HG02870 (cell line): ENCODE measurements around the gene ELF1.

Experiments used
- ATAC-seq: cut with Tn5 transposase; IDR thresholded peaks from one replicate; pipeline ENCODE4 v1.9.1; 2021; ENCODE audit warnings: mild to moderate bottlenecking, moderate library complexity; ENCODE audit not compliant: unreplicated experiment

Gene ELF1

GRCh38 chr13:41006978-41007743, 12.0 kb downstream of the ELF1 start:
- no peak for ATAC-seq

- ATAC-seq = no peak
Measured at GRCh38 chr13:41006306-41006705, 12.8 kb downstream of the ELF1 start.

- no peak for ATAC-seq
Measured at GRCh38 chr13:41005704-41006103, 13.4 kb downstream of the ELF1 start.

- peak; percentile 73 for ATAC-seq
Measured at GRCh38 chr13:41004875-41005693, 14.0 kb downstream of the ELF1 start.

DNA sequence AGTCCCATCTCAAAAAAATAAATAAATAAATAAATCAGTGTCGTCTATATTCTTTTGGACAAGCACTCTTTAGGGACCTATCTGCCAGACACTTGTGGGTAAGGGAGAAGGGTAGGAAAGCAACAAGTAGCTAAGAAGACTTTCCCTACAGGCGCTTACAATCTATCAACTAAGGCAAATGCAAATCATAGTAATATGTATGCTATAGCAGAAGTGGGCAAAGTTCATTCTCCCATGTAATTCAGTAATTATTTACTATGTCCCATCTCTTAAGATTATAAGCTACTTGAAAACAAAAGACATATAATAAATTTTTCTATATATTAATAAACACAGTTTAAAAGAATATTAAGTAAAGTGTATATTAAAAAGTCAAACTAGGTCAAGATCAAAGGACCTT, 16.5 kb downstream of the ELF1 start:
- ATAC-seq = no peak

- no peak for ATAC-seq
Measured at GRCh38 chr13:41001695-41002094, 17.4 kb downstream of the ELF1 start.

DNA sequence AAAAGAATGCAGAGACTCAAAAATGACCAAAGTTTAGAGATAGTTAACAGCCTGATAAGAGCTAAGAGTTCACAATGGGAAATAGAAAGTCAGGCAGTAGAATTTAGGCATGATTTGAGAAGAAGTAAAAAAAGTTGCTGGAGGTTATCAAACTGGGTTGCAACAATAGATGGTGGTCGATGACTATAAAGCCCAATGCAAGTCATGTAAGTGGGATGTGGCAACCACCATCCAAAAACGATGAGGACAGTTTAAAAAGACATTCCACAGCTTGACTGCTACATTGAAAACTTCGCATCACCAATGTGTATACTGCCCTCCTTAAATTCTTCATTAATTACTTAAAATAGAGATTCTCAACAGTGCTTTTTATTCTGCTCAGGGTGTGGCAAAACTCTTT, 19.7 kb downstream of the ELF1 start:
- no peak for ATAC-seq

- ATAC-seq = no peak
Measured at GRCh38 chr13:40996426-40997092, 22.6 kb downstream of the ELF1 start.

GRCh38 chr13:40995997-40996396, 23.1 kb downstream of the ELF1 start:
- no peak for ATAC-seq

DNA sequence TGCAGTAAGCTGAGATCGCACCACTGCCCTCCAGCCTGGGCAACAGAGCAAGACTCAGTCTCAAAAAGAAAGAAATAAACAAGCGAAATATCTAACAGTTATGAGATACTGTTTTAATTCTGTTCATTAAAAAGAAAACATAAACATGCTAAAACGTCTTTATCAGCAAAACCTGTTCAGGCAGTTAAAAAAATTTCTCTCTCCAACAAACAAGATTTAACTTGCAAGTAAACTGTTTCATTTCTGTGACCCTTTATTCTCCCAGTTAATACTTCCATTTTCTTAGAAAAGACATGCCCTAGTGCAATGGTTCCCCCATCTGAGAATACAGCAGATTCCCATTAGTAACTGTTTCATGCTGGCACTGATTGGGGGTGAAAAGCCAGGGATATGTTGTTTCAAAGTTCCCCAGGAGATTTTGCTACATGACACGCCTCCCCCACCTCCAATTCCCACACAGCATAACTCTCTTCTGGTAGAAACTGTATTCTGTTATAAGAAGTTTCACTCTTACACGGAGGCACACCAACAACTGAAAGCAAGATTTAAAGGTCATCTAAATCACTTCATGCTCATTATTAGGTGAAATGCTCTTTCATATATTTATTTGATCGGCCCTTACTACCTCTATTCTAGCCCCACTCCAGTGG, 24.4 kb downstream of the ELF1 start:
- ATAC-seq = peak; percentile 89

DNA sequence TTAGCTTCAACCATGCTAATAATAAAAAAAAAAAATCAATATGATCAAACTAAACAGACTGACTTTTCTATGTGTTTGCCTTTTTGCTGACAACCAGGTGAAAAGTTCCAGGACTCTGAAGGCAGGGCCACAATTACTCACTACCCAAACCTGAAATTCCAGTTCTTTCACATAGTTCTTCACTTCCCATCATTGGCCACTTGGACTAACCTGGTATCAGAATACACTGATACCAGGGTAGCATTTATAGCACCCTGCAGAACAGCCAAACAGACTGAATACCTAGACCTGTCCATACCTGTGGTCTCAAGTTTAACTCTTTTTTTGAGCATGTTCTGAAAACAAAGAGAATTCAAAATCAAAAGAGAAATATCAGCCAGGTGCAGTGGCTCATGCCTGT, 25.1 kb downstream of the ELF1 start:
- no peak for ATAC-seq

DNA sequence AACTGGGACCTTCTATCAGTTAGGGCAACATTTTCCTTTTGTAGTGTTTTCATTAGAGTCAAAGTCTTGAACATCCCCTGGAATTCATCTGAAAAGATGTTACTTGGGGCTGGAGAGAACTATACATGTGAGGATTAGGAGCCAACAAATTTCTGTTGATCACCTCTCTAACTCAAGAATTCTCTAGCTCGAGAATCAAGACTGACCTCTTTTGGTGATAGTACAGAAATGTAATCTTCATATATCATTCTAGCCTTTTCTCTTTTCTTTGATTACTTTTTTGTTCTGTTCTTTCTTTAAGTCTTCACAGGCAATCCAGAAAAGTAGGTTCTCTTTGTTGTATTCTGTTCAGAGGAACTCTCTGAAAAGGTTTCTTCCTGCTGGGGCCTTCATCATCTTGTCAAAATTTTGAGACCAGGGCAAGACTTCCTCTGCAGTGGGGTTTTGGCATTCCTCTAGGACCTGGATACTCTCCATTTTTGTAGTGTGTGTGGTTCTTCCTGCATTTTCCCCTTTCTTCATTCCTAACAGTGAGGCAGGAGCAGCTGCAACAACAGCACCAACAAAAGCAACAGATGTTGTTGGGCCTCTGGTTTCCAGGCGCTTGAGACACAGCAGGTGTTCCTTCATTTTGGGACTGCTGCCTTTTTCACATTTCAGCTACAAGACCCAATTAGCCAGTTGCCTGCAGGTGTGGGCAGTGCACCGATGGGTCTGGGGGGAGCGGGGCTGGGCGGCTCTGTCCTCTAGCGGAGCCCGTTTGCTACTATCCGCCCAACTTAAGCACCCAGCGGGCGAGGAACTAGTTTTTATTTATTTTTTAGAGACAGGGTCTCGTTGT, 26.2 kb downstream of the ELF1 start:
- ATAC-seq = no peak

DNA sequence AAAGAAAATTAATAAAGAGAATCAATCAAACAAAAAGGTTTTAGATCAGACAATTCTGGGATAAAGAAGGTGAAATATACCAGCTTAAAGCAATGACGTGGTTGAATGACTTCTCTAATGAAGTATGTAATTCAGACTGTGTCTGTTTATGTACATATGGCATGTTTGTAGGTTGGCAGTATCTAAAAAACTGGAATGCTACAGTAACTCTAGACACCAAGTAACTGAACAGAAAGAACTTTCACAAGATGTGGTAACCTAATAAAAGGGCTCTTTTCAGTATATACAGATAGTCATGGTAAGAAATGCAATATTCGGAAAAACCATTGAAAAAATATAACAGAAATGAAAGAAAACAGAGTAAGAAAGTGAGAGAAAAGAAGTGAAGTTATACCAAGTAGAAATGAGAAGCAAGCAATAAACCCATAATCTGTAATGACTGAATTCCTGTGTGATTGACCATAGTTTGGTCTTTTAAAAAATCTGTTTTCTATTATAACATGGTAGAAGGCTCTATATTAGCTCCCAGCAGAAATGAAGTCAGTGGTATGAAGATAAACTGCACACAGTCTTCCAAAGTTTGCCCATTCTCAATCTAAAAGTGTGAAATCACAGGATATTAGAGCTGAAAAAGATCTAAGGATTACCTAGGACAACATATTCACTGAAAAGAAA, 31.4 kb downstream of the ELF1 start:
- ATAC-seq = no peak

DNA sequence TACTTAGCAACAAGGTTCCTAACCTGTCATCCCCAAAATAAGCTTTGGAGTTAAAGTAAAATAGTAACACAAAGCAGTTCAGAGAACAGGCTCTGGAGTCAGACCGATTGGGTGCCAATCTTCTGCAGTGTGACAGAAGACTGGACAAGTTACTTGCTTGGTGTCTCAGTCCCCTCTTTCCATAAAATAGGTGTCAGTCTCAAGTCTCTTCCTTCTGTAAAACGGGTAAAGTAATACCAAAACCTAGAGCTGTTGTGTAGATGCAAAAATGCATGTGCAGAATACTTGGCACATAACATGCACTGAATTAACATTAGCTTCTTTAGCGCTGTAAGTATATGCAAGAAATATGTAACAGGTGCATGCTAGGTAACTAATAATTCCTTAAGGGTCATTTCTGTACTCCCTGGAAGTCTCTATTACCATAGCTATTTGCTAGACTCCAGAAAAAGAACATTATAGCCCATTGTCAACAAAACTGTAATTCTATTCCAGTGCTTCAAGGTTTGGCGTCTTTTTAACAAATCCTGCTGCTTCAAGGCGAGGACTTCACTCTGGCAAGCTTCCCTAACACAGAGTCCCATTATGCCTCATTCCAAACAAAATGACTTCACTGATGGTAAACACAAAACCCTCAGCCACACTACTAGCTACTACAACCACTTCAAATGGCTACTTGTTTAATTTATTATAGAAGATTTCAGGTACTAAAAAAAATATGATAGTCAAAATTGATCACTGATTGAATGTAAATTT, 32.8 kb downstream of the ELF1 start:
- no peak for ATAC-seq

GRCh38 chr13:40985381-40986100, 33.6 kb downstream of the ELF1 start:
- ATAC-seq = no peak

GRCh38 chr13:40984668-40985366, 34.3 kb downstream of the ELF1 start:
- peak; percentile 46 for ATAC-seq

DNA sequence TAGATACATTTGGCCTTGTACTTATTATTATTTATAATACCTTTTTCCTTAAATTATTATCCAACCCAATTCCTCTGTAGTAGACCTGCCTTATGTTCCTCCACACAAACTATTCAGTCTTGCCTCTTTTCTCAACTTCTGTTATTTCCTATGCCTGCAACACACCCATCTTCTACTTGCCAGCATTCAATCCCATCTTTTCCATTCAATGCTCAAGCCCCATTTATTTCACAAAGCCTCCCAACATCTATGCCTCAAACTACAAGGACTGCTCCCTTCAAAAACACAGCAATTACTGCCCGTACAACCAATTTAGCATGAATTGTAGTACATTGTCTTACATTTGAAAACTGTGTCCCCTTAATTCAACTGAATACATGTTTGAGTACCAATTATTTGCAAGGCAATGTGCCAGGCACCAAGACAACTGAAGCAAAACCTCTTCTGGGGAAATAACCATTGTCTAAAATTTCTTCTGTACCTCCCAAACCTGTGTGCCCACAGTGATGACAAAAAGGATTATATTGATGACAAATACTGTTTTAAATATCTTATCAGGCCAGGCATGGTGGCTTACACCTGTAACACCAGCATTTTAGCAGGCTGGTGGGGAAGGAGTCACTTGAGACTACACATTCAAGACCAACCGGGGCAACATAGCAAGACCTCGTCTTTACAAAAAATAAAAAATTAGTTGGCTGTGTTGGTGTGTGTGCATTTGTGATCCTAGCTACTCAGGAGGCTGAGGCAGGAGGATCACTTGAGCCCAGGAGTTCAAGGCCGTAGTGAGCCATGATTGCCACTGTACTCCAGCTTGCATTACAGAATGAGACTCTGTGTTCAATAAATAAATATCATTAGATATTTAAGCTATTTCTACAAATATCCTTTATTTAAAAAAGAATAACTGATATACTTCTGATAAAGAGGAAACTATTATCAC, 35.1 kb downstream of the ELF1 start:
- ATAC-seq = no peak
